ENCODE measurements around the gene CD3E. TPM values are rescaled to one million over a fixed set of nuclear protein-coding genes. Genes with fewer than 3 reads are reported as not detected.

CD3E gene
- total and polyA plus RNA-seq, 9 of the 15 experiments (the other 6 are each of a cell fraction or from before 2014, with no cell fraction given) = 0.07 to 0.62 (median 0.19) TPM; not detected in 5

- peak; percentile 73 for TF ChIP-seq REST (IDR thresholded peaks at IDR 0.05; ENCODE audit: borderline replicate concordance)
- TF ChIP-seq REST (CRISPR knock-in tag; IDR thresholded peaks at IDR 0.05; ENCODE audit: low read depth) = no peak
- TF ChIP-seq RAD21 (CRISPR knock-in tag; conservative IDR thresholded peaks at IDR 0.05 in 1 of 2, IDR thresholded peaks at IDR 0.05 in 1 of 2) = peak; percentile 70 to 85
- TF ChIP-seq ZNF551 (CRISPR knock-in tag; IDR thresholded peaks at IDR 0.05) = no peak
- peak; percentile 45; the same call in 1 of the 2 replicates for TF ChIP-seq JUND (IDR thresholded peaks at IDR 0.05; ENCODE audit: borderline replicate concordance, low read depth, low read length)
- TF ChIP-seq JUND (tag; IDR thresholded peaks at IDR 0.05; ENCODE audit: borderline replicate concordance, low read depth, low read length) = no peak
- no peak for TF ChIP-seq GABPB1 (CRISPR knock-in tag; IDR thresholded peaks at IDR 0.05)
- TF ChIP-seq, protein P1, sequence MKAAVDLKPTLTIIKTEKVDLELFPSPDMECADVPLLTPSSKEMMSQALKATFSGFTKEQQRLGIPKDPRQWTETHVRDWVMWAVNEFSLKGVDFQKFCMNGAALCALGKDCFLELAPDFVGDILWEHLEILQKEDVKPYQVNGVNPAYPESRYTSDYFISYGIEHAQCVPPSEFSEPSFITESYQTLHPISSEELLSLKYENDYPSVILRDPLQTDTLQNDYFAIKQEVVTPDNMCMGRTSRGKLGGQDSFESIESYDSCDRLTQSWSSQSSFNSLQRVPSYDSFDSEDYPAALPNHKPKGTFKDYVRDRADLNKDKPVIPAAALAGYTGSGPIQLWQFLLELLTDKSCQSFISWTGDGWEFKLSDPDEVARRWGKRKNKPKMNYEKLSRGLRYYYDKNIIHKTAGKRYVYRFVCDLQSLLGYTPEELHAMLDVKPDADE (conservative IDR thresholded peaks at IDR 0.05; ENCODE audit: control insufficient read depth, low read depth, low read length) = no peak
- TF ChIP-seq ETS2 (tag; IDR thresholded peaks at IDR 0.05; ENCODE audit: borderline replicate concordance, poor library complexity, severe bottlenecking) = no peak
- no peak for TF ChIP-seq MTA1 (IDR thresholded peaks at IDR 0.05; ENCODE audit: borderline replicate concordance)
- TF ChIP-seq, protein P2, sequence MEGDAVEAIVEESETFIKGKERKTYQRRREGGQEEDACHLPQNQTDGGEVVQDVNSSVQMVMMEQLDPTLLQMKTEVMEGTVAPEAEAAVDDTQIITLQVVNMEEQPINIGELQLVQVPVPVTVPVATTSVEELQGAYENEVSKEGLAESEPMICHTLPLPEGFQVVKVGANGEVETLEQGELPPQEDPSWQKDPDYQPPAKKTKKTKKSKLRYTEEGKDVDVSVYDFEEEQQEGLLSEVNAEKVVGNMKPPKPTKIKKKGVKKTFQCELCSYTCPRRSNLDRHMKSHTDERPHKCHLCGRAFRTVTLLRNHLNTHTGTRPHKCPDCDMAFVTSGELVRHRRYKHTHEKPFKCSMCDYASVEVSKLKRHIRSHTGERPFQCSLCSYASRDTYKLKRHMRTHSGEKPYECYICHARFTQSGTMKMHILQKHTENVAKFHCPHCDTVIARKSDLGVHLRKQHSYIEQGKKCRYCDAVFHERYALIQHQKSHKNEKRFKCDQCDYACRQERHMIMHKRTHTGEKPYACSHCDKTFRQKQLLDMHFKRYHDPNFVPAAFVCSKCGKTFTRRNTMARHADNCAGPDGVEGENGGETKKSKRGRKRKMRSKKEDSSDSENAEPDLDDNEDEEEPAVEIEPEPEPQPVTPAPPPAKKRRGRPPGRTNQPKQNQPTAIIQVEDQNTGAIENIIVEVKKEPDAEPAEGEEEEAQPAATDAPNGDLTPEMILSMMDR (IDR thresholded peaks at IDR 0.05 in 2 of 3, conservative IDR thresholded peaks at IDR 0.05 in 1 of 3; ENCODE audit: insufficient read depth in 2 of 3, low read depth in 1 of 3, low read length in 3 of 3) = peak; percentile 57 to 81 (median 61); a peak in 5 of 6 replicates
These were observed 8.6 kb upstream of the CD3E start (continued) for GRCh38 chr11:118295815-118296454.

All from K562 (cell line).